Central memory CD8-positive, alpha-beta T cell (primary cell): ENCODE measurements around the gene DAP.
"Not testable (repeated sequence)": the region's sequence is repeated elsewhere in the genome, so short reads cannot be mapped to it uniquely, and the experiment has no call there.

ENCODE experiments used
- ATAC-seq: fragments of 150-1000 bp; cut with Tn5 transposase; replicated peaks from 2 replicates; pipeline ENCODE4 v1.10.0; 2022; ENCODE audit warnings: mild to moderate bottlenecking, moderate FRiP score, moderate number of reproducible peaks; ENCODE audit not compliant: poor library complexity, severe bottlenecking; ENCODE audit errors: extremely low read depth
- DNase-seq, 2 donors: peaks; one replicate each; pipeline ENCODE4 v3.0.0; 2021; ENCODE audit warnings: low spot score in 2 of 2
- H3K27ac Mint-ChIP-seq: one replicate; pipeline ENCODE4 v1.8.0; 2022; ENCODE audit warnings: low read depth, mild to moderate bottlenecking, moderate library complexity, mixed read lengths
- H3K27me3 Mint-ChIP-seq: one replicate; pipeline ENCODE4 v1.8.0; 2022; ENCODE audit warnings: mixed read lengths
- H3K36me3 Mint-ChIP-seq: one replicate; pipeline ENCODE4 v1.8.0; 2022; ENCODE audit warnings: mild to moderate bottlenecking, moderate library complexity, mixed read lengths; ENCODE audit not compliant: insufficient read depth
- H3K4me1 Mint-ChIP-seq: one replicate; pipeline ENCODE4 v1.8.0; 2022; ENCODE audit warnings: mixed read lengths
- H3K4me3 Mint-ChIP-seq: one replicate; pipeline ENCODE4 v1.8.0; 2022; ENCODE audit warnings: mild to moderate bottlenecking, moderate library complexity, mixed read lengths
- H3K9me3 Mint-ChIP-seq: one replicate; pipeline ENCODE4 v1.8.0; 2022; ENCODE audit warnings: mixed read lengths

Gene DAP

DNA sequence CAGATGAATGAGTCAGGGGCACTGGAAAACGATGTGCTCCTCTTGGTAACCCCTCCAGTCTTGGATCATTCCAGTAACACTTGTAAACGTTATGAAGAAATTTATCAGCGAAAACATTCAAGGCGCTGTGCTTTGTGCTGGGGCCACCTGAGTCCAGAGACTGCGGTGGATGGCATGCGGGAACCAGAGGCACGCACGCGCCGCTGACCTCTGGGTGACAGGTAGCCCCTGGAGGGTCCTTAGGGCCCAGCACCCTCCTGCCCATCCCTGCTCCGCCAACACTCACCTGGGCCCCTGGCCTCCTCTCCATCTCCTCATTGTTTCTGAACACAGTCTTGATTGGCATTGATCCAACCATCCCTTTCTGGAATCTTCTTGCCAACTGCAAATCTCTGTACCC is 86.9 kb downstream of the DAP start:
- H3K36me3 Mint-ChIP-seq, result peaks cover 4% of the 10 kb centered on the region
- DNase-seq (no peak), ATAC-seq (no peak)
- no peaks in the 10 kb centered on the region for H3K27me3 Mint-ChIP-seq
- H3K9me3 Mint-ChIP-seq, result peaks cover 11% of the 10 kb centered on the region
- no peak overlapping the region for H3K27ac Mint-ChIP-seq
- no peak overlapping the region for H3K4me3 Mint-ChIP-seq
- H3K4me1 Mint-ChIP-seq, result no peaks in the 10 kb centered on the region

- H3K27ac Mint-ChIP-seq, result no peak overlapping the region
Observed at GRCh38 chr5:10673407-10673806, 87.6 kb downstream of the DAP start.

GRCh38 chr5:10673017-10673389 is 88.0 kb downstream of the DAP start:
- Mint-ChIP-seq H3K27ac (no peak overlapping the region), H3K36me3 (peaks cover 2% of the 10 kb centered on the region), H3K4me1 (no peaks in the 10 kb centered on the region), H3K27me3 (no peaks in the 10 kb centered on the region), H3K9me3 (peaks cover 10% of the 10 kb centered on the region), H3K4me3 (no peak overlapping the region)
- DNase-seq, result no peak
- no peak for ATAC-seq

More at GRCh38 chr5:10673407-10673806, 87.6 kb downstream of the DAP start:
- DNase-seq (no peak), ATAC-seq (no peak)
- H3K36me3 Mint-ChIP-seq, result peaks cover 2% of the 10 kb centered on the region
- H3K4me1 Mint-ChIP-seq, result no peaks in the 10 kb centered on the region
- no peaks in the 10 kb centered on the region for H3K27me3 Mint-ChIP-seq
- H3K4me3 Mint-ChIP-seq, result no peak overlapping the region
- H3K9me3 Mint-ChIP-seq, result peaks cover 11% of the 10 kb centered on the region

GRCh38 chr5:10672146-10673016 is 88.7 kb downstream of the DAP start:
- Mint-ChIP-seq H3K4me3 (no peak overlapping the region), H3K27me3 (no peaks in the 10 kb centered on the region), H3K27ac (no peak overlapping the region), H3K9me3 (peaks cover 4% of the 10 kb centered on the region), H3K36me3 (peaks cover 2% of the 10 kb centered on the region), H3K4me1 (no peaks in the 10 kb centered on the region)
- ATAC-seq, result no peak
- no peak for DNase-seq

DNA sequence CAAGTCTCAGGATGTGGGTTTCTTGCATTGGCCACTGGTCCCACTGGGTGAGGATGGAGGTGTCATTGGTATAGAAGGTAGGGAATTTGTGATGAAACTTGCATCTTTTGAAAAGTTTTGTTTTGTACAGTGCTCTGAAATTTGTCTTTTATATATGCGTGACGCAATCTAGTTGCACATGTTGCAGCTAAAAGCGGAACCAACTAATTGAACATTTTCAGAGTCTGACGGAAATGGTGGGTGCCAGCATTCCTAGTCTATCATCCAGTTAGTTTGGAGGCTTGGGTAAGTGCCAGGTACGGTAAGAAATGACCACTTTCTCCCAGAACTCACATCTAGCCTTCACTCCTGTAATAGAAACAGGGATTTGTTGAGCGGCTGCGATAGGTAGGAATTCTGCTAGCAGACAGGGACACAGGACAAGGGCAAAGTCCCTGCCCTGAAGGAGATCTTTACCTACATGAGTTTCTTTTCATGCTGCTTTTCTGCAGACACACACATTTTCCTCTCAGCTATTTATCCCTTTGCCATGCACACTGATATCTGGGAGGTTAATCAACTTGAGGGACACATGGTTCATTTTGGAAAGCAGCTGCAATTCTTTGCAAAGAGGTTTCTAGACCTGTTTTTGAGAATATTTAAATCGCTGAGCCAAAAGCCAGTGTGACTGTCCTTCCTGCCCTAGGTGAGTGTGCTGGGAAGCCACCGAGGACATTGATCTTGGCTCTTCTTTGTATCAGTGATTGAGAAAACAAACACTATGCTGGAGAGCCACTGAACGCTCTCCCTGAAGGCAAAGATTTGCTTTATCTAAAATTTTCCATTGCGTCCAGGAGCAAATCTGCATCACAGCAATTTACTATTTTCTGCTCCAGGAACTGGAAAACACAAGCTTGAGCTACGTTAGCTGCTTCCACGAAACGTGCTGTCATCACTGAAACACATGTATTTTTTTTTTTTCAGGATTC is 89.7 kb downstream of the DAP start:
- Mint-ChIP-seq H3K9me3 (no peaks in the 10 kb centered on the region), H3K4me1 (no peaks in the 10 kb centered on the region), H3K36me3 (no peaks in the 10 kb centered on the region), H3K4me3 (no peak overlapping the region), H3K27ac (no peak overlapping the region), H3K27me3 (no peaks in the 10 kb centered on the region)
- DNase-seq (no peak), ATAC-seq (no peak)

DNA sequence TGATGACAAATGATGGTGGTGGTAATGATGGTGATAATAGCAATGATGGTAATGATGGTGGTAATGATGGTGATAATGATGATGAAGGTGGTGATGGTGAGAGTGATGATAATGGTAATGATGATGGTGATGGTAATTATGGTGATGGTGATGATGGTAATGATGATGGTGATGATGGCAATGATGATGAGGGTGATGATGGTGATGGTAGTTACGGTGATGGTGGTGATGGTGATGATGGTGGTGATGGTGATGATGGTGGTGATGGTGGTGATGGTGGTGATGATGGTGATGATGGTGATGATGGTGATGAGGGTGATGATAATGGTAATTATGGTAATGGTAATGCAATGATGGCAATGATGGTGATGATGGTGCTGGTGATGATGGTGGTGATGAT is 91.1 kb downstream of the DAP start:
- no peak overlapping the region for H3K4me3 Mint-ChIP-seq
- no peak overlapping the region for H3K27ac Mint-ChIP-seq
- H3K4me1 Mint-ChIP-seq, result no peaks in the 10 kb centered on the region
- no peaks in the 10 kb centered on the region for H3K9me3 Mint-ChIP-seq
- ATAC-seq (no peak), DNase-seq (no peak)
- no peaks in the 10 kb centered on the region for H3K27me3 Mint-ChIP-seq
- H3K36me3 Mint-ChIP-seq, result no peaks in the 10 kb centered on the region

- Mint-ChIP-seq H3K9me3 (no peaks in the 10 kb centered on the region), H3K27me3 (no peaks in the 10 kb centered on the region), H3K36me3 (no peaks in the 10 kb centered on the region), H3K27ac (no peak overlapping the region), H3K4me3 (no peak overlapping the region), H3K4me1 (no peaks in the 10 kb centered on the region)
- DNase-seq (no peak), ATAC-seq (no peak)
Observed at GRCh38 chr5:10668697-10669096, 92.3 kb downstream of the DAP start.

GRCh38 chr5:10667431-10668057 is 93.5 kb downstream of the DAP start:
- Mint-ChIP-seq H3K27me3 (no peaks in the 10 kb centered on the region), H3K9me3 (no peaks in the 10 kb centered on the region), H3K4me1 (no peaks in the 10 kb centered on the region), H3K27ac (no peak overlapping the region), H3K4me3 (no peak overlapping the region), H3K36me3 (no peaks in the 10 kb centered on the region)
- DNase-seq (no peak), ATAC-seq (no peak)

- Mint-ChIP-seq H3K9me3 (no peaks in the 10 kb centered on the region), H3K4me3 (no peak overlapping the region), H3K27me3 (no peaks in the 10 kb centered on the region), H3K4me1 (no peaks in the 10 kb centered on the region), H3K36me3 (no peaks in the 10 kb centered on the region), H3K27ac (no peak overlapping the region)
- DNase-seq (no peak), ATAC-seq (no peak)
Observed at GRCh38 chr5:10666531-10667299, 94.3 kb downstream of the DAP start.

- H3K4me3 Mint-ChIP-seq, result no peak overlapping the region
- DNase-seq (no peak), ATAC-seq (no peak)
- H3K27ac Mint-ChIP-seq, result no peak overlapping the region
- H3K4me1 Mint-ChIP-seq, result no peaks in the 10 kb centered on the region
- H3K9me3 Mint-ChIP-seq, result no peaks in the 10 kb centered on the region
- H3K36me3 Mint-ChIP-seq, result no peaks in the 10 kb centered on the region
- H3K27me3 Mint-ChIP-seq, result no peaks in the 10 kb centered on the region
Observed at GRCh38 chr5:10665799-10666198, 95.2 kb downstream of the DAP start.

GRCh38 chr5:10664180-10664769 is 96.8 kb downstream of the DAP start:
- not testable (repeated sequence) for H3K27me3 Mint-ChIP-seq, ATAC-seq, H3K4me3 Mint-ChIP-seq, H3K27ac Mint-ChIP-seq, H3K9me3 Mint-ChIP-seq, H3K4me1 Mint-ChIP-seq, DNase-seq, H3K36me3 Mint-ChIP-seq
